Non-pigmented ciliary epithelial cell (primary cell): ENCODE measurements around the gene ZNF581.
A peak's percentile ranks its signal among the peaks of the same experiment; 100 is the strongest.

Experiments
- DNase-seq: peaks from one replicate; pipeline ENCODE4 v3.0.0-alpha.2; 2010; ENCODE audit warnings: low read depth

Gene ZNF581

DNA sequence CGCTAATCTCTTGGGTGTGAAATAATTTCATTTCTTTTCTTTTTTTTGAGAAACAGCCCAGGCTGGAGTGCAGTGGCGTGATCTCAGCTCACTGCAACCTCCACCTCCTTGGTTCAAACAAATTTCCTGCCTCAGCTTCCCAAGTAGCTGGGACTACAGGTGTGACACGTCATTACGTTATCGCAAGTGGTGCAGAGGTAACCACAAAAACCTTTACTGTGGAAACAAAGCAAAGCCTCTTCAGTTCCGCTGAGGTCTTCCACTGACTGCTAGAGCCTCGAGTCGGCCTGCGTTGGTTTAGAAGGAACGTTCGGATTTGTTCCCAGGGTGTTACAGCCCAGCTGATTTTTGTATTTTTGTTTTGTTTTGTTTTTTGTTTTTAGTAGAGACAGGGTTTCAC lies 17.1 kb upstream of the ZNF581 start:
- no peak for DNase-seq

- DNase-seq: peak; percentile 91
These were observed 11.0 kb upstream of the ZNF581 start for GRCh38 chr19:55632463-55632834.

DNA sequence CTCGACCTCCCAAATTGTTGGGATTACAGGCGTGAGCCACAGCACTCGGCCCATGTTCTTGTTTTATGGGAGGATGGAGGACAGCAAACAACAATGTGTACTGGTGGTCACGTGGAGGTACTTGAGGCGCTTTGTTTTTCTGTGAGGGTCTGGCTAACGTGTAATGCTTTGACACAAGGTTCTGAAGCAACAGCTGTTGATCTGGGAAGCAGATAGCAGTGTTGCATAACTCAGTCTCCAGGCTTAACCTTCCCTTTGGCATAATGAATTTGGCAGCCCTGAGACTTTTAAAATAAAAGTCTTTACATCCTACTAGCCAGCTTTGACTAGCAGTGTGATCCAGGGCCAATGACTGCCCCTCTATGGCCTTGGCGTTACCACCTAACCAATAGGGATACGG lies 9.6 kb upstream of the ZNF581 start:
- no peak for DNase-seq

GRCh38 chr19:55635334-55635717 lies 8.1 kb upstream of the ZNF581 start:
- DNase-seq: no peak

- no peak for DNase-seq
These were observed 7.5 kb upstream of the ZNF581 start for GRCh38 chr19:55635856-55636440.

- DNase-seq: no peak
These were observed 6.7 kb upstream of the ZNF581 start for GRCh38 chr19:55636723-55637122.

- DNase-seq: no peak
These were observed 5.9 kb upstream of the ZNF581 start for GRCh38 chr19:55637534-55637933.

DNA sequence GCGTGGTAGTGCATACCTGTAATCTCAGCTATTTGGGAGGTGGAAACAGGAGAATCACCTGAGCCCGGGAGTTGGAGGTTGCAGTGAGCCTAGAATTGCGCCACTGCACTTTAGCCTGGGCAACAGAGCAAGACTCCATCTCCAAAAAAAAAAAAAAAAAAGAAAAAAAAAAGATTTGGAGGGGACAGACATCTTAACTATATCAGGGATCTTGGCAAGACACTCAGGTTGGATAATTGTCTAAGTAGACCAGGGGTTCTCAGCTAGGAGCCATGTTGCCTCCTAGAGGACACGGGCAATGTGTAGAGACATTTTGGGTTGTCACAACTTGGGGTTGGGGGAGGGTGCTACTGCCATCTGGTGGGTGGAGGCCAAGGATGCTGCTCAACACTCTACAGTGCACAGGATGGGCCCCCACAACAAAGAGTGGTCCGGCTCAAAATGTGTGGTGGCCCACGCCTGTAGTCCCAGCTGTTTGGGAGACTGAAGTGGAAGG lies 4.5 kb upstream of the ZNF581 start:
- DNase-seq: no peak

DNA sequence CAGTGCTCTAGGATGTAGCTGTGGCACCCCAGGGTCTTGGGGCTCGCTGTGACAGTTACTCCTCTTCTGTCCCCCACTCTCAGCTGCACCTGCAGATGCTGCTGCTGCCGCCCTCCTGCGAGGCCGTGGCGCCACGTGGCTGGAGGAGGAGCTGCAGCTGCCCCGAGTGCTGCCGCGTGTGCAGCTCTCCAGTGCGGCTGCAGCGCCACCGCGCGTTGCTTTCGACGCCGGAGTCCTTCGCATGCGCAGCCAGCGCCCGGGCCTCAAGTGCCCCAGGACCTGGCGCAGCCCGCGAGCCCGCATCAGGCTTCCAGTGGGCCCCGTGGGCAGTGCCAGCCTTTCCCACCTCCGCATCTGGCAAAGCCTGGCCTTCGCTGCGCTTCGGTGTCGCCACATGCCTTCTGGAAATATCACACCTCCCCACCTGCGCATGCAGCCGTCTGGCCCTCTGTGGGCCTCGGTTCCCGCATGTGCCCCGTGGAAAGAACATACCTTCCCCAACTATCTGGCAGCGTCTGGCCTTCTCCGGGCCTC lies 3.3 kb upstream of the ZNF581 start:
- DNase-seq: no peak

DNA sequence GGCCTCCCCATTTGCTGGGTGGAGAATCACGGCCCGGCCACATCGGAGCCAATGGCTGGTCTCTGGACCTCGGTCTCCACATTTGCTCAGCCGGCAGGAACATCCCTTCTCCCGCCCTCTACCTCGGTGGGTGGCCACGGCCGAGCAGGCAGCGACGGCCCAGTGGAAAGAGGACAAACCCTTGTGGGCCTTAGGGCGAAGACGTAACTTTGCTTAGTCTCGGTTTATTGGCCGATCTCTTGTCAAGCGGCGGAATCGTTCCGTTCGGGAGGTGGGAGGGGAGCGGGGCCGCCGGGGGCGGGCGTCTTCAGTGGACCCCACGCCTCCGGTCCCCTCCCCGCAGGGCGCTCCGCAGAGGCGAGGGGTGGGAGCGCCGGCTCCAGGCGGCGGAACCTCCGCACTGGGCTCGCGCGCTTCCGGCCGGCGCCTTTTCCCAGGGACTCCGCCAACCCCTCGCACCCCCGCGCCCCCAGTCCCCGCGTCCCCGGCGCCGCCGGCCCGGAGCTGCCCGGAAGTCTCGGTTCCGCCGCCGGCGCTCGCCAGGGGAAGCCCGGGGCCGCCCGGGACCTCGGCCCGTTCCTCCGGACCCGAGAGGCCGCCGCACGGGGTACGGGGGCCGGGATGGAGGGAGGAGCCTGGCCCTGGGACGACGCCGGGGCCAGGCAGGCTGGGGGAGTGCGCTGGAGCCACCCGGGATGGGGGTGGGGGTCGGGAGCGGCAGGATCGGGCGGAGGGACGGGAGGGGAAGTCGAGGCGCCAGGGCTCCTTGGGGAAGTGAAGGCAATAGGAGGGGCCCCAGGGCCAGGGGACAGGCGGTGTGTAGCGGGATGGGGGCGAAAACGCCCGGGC lies 2.6 kb upstream of the ZNF581 start, which contains the start of gene ZNF580:
TSS of gene ZNF580 (plus strand) at position 426 of the 849 bp plus-strand sequence. CDS start 1,507 bp downstream, outside the sequence.
- DNase-seq: peak; percentile 55

DNA sequence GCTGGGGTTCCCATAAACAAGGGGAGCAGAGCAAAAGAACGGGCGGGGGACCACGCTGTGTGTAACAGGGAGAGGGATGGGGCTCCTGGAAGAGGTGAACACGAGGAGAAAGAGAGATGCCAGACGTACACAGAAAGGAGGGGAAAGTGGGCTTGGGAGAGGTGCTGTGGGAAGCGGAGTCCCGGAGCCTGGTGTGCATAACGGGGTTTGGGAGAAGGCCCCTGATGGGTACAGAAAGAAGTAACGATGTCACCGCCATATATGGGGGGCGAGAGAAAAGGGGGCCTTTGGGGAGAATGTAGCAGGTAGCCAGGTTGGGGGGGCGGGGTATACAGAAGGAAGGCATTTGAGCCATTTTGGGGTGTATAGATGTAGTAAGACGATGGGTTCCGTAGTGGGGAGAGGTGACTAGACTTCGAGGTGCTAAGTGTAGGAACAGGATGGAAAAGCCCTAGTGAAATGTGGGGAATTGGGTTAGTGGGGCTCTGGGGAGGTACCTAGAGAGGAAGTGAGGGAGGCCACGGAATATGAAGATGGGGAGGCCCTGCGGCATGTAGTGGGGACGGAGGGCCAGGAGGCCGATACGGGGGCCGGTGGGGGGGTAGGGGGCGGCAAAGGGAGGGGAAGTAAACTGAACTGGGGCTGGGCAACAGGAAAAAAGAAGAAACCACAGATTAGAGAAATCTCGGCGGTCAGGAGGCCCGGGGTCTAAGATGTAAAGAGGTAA lies 1.9 kb upstream of the ZNF581 start:
- DNase-seq: no peak

DNA sequence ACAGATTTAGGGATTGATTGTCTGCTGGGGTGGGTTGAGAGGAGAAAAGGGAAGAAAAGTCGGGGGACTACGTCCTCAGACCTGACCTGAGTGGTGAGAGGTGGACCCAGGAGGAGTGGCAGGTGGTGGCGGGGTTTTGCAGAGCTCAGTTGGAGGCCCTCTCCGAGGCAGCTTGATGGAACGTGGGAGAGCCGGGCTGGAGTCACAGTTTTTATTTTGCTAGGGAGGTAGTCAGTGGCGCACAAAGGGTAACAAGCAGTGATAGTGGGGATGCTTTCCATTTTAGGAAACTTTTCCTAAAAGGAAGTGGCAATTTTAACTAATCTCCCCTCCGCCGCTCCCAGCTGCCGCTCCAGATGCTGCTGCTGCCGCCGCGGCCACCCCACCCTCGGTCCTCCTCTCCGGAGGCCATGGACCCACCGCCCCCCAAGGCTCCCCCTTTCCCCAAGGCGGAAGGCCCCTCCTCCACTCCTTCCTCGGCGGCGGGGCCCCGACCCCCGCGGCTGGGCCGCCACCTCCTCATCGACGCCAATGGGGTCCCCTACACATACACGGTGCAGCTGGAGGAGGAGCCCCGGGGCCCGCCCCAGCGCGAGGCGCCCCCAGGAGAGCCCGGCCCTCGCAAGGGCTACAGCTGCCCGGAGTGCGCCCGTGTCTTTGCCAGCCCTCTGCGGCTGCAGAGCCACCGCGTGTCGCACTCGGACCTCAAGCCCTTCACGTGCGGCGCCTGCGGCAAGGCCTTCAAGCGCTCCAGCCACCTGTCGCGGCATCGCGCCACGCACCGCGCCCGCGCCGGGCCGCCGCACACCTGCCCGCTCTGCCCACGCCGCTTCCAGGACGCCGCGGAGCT lies 1.1 kb upstream of the ZNF581 start:
- DNase-seq: no peak

- DNase-seq: no peak
These were observed 383 bp downstream of the ZNF581 start for GRCh38 chr19:55643887-55644176.

GRCh38 chr19:55644191-55644833 lies 863 bp downstream of the ZNF581 start:
- DNase-seq: no peak

GRCh38 chr19:55644842-55645511 lies 1.5 kb downstream of the ZNF581 start:
- no peak for DNase-seq

DNA sequence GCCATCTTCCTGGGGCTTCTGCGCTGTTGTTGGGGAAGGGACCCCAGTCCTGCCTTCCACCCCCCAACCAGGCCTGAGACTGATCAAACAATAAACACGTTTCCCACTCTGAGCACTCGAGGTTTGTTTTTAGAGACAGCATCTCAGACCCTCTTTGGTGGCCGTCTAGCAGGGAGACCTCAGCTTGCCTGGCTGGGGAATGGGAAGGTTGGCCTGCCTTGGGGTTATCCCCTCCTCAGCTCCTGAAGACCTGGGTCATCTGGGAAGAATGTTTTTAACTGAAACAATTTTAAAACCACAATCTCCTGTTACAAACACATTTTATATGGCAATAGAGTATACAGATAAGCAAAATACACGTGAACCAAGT lies 2.0 kb downstream of the ZNF581 start:
- no peak for DNase-seq

- DNase-seq: no peak
These were observed 3.7 kb downstream of the ZNF581 start for GRCh38 chr19:55646889-55647731.

DNA sequence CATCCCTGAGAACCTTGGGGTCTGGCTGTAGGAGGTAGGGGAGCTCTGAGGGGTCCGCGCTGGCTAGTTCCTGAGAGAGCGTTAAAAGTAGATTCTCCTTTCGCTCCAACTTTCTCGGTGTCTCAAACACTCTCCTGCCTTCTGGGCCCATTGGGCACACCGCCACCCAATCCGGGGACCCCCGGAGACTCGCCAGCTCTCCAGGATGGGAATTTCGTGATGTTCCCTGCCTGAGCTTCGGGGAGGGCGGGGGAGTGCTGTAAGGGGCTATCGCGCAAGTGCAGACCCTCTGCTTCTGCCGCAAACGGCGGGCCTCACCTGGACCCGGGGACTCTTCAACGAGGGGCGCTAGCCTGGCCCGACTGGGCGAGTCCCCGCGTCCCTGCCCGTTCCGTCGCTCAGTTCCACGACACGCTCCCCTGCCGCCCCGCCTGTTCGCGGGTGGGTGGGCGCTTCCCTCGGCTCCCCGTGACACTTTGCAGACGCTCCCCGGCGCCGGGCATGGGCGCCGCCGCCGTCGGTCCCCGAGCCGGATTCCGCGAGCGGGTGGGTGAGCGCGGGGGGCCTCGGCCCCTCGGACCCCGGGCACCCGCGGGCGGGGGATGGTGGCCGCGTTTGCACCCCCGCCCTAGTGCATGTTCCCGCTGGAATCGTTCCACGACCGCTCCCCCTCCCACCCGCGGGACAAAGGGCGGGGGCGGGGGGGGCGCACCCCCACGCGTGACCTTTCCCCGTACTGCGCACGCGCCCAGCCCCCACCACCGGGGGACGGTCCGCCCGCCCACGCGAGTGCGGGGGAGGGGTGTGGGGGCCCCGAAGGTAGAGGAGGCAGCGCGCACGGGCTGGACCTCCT lies 4.5 kb downstream of the ZNF581 start, which contains the start of gene CCDC106:
TSS of gene CCDC106 (plus strand) at position 481 of the 853 bp plus-strand sequence. CDS start 835 bp downstream, outside the sequence.
- no peak for DNase-seq
